Pons (tissue), 1 donor: ENCODE results near the gene POLR3C.
"Not testable (repeated sequence)": the region's sequence is repeated elsewhere in the genome, so short reads cannot be mapped to it uniquely, and the experiment has no call there.

ENCODE experiments used
- DNase-seq: peaks from one replicate; pipeline ENCODE4 v3.0.0-alpha.2; 2016; ENCODE audit warnings: low spot score

The POLR3C gene

DNA sequence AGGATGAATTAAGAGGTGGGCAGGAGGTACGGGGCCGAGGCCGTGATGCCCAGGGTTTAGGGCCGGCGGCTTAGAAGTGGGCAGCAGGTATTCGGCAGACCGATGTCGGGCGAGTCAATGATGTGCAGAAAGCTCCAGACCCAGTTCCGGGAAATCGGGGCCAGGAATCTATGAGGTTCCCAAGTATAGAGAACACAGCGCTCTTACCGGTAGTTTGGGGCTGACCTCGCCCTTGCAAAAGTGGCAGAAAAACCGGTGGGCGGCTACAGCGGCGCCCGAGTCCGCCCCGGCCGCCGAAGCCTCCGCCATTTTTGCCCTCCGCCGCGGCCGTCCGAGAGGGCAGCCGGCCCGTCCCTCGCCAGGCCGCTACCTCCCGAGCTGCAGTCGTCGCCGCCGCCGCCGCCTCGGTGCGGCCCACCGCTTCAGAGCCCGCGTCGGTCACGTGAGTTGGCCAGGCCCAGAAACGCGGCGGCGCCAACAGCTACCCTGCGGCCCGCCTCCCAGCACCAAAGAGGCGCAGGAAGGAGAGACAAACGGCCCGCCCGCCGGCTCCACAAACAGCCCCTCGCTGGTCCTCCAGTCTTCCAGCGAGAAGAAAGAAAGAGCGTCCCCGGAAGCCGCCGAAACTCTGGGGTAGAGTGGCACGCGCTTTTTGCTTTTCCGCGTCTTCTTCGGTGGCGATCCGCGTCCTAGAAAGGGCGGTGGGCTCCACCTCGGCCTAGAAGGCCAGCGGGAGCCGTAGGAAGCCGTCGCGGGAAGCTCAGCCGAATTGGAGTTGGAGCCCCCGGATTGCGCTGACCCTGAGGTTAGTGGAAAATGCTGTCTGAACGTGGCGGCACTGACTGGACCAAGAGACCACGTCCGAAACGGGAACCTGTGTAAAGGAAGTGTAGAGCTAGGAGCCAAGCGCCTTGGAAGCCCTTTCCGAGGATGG, at the start of gene POLR3C, which contains the start of gene RNF115:
POLR3C (plus strand) TSS at position 636 of the 934 bp plus-strand sequence. CDS start 1,577 bp downstream, outside the sequence.
RNF115 (minus strand) TSS at position 531 of the 934 bp plus-strand sequence; CDS start at position 309, 222 bp downstream.
- peak; percentile 82 for DNase-seq

DNA sequence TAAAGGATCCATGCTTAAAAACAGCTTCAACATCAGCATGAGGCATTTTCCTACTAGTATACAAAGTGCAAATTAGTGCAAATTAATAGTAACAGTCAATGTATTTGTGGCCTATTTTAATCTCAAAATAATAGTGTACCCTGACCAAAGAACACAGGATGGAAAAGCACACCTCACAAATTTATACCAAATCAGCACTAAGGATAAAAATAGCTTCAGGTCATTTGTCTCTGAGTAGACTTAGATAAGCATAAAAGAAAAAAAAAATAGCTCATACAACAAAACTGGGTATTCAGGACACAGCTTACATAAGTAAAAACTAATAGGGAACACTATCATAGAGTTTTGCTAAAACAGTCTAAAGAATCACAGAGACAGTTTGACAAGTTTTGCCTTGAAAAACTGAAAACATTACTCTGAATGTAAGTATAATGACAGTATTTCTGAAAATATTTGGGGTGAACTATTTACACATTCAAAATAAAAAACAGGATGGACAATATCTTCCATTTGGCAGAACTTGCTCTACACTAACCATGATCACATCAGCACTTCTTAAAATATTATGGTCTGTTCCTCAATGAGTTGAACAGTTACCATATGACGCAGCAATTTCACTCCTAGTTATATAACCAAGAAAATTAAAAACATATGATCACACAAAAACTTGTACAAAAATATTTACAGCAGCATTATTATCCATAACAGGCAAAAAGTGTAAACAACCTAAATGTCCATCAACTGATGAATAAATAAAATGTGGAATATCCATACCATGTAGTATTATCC, 46.4 kb upstream of the POLR3C start:
- DNase-seq: no peak

DNA sequence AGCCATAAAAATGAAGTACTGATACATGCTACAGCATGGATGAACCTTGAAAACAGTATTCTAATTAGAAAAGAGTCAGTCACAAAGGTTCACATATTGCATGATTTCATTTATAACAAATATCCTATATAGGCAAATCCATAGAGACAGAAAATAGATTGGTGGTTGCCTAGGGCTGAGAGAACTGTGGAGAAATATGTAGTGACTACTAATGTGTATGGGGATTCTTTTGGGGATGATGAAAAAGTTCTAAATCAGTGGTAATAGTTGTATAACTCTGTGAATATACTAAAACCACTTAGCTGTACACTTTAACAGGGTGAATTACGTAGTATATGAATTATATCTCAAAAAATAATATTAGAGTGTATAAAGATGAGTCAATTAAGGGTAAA, 45.9 kb upstream of the POLR3C start:
- DNase-seq: no peak

- no peak for DNase-seq
Observed at GRCh38 chr1:145782272-145783099, 41.5 kb upstream of the POLR3C start.

DNA sequence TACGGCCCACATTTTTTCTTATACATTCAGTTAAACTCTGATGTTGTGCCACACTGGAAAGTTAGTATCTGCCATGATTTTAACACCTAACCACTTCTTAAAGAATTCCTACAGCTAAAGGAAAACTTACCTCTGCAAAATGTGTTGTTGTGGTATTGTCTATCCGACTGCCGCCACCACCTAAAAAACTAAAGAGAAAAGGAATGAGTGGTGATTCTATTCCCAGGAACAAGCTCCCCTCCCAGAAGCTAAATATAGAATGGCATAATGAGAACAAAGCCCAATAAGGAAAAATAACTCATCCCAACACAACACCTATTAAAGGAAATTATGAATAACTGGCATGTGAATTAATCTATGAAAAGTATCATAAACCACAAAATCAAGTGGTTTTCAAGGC, 39.6 kb upstream of the POLR3C start:
- DNase-seq: no peak

- DNase-seq: no peak
Observed at GRCh38 chr1:145785547-145785946, 38.5 kb upstream of the POLR3C start.

DNA sequence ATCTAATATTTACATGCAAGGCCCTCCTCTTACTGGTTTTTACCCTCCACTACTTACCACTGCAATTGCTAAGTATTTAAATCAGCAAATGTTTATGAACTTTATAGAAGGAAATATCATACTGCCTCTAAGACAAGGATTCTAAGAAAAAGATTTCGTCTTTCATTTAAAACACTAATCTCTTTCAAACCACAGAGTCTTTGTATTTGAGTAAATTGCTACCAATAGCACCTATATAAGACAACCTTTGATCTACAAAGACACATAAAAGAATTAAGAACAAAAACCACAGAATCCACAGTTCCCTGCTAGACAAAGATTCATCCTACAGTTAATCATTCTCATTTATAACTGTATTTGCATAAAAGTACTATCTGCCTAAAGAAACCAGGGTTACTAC, 37.7 kb upstream of the POLR3C start:
- DNase-seq: no peak

- no peak for DNase-seq
Observed at GRCh38 chr1:145788580-145788979, 35.4 kb upstream of the POLR3C start.

- DNase-seq: not testable (repeated sequence)
Observed at GRCh38 chr1:145791860-145792259, 32.1 kb upstream of the POLR3C start.

DNA sequence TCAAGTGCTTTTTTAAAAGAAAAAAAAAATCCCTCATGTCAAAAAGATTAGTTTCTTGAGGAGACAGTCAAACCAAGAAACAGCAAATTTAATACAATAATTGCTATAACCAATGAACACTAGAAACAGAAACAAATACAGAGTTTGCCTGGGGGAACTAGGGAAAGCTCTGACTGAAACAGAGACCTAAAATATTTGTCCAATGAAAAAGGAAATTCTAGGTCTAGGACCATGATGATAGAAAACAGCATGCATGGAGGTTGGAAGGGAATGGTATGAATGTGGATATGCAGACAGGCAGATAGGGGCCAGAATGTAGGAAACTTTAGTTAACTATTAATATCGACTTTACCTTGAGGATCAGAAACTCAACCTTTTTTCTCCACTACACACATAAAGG, 31.5 kb upstream of the POLR3C start:
- DNase-seq: no peak

GRCh38 chr1:145795257-145795881, 28.6 kb upstream of the POLR3C start:
- DNase-seq: no peak

DNA sequence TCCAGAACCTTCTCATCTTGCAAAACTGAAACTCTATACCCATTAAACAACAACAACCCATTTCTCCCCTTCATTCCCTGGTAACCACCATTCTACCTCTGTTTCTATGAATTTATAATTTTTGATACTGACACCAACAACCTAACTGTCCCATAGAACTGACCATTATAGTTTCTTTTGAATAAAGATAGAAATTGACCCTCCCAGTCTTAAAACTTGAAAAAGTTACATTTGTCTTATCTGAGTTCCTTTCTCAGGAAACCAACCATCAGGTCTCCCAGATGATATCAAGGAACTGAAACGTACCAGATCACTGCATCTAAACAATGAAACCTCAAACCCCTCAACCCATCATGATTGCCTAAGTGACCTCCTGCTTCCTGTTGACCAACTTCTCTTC, 27.2 kb upstream of the POLR3C start:
- DNase-seq: no peak

DNA sequence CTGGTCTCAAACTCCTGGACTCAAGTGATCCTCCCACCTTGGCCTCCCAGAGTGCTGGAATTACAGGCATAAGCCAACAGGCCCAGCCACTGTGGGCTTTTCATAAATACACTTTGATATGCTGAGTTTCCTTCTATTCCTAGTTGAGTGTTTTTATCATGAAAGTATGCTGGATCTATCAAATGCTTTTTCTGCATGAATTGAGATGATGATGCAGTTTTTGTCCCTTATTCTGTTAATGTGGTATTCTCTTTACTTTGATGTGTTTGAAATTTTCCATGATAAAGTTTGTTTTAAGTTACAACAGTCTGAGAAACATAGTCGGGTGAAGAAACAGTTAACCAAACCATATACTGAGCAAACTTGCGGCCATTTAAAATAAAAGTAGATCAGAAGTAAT, 24.2 kb upstream of the POLR3C start:
- DNase-seq: no peak

GRCh38 chr1:145804235-145805045, 19.6 kb upstream of the POLR3C start:
- DNase-seq: no peak

DNA sequence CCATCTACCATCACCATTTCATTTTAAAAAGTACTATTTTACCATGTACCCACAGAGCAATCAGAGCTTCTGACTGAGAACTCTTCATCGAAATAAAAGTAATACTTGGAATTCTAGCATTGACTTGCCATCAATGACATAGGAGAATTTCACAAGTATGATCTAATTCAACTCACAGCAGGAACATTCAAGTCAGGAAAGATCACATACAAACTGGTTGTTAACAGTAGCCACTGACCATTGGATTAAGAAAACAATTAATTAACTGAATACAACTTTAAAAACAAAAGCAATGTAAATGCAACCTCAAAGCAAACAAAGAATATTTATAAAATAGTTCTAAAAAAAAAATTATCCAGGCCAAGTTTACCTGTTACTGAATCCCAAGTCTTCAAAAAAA, 18.9 kb upstream of the POLR3C start:
- no peak for DNase-seq

- no peak for DNase-seq
Observed at GRCh38 chr1:145806408-145806807, 17.6 kb upstream of the POLR3C start.

- no peak for DNase-seq
Observed at GRCh38 chr1:145806844-145807243, 17.2 kb upstream of the POLR3C start.

- DNase-seq: not testable (repeated sequence)
Observed at GRCh38 chr1:145812977-145813810, 10.8 kb upstream of the POLR3C start.

GRCh38 chr1:145818095-145818494, 5.9 kb upstream of the POLR3C start:
- not testable (repeated sequence) for DNase-seq
